Peyer's patch (tissue), 4 donors: ENCODE data around the gene POP4. TPM values are rescaled to one million over a fixed set of nuclear protein-coding genes. Genes with fewer than 3 reads are reported as not detected.
A peak's percentile ranks its signal among the peaks of the same experiment; 100 is the strongest.

Experiments used
- DNase-seq, 3 donors: peaks; one replicate each; pipeline ENCODE4 v3.0.0-alpha.2; 2017 to 2019
- H3K27ac ChIP-seq, 4 donors: fragments of 200-600 bp; sonication (generic); one replicate each; pipeline ENCODE4 v1.5.1; 2016 to 2019
- H3K27me3 ChIP-seq, 2 donors: fragments of 200-600 bp; sonication (generic); one replicate each; pipeline ENCODE4 v1.5.1; 2019
- H3K36me3 ChIP-seq, 3 donors: fragments of 200-600 bp; sonication (generic); one replicate each; pipeline ENCODE4 v1.5.1; 2016 to 2019
- H3K4me1 ChIP-seq, 4 donors: fragments of 200-600 bp; sonication (generic); one replicate each; pipeline ENCODE4 v1.5.1; 2016 to 2019
- H3K4me3 ChIP-seq, 4 donors: fragments of 200-600 bp; sonication (generic); 1 replicate in 3 of 4; 2 replicates in 1 of 4; pipeline ENCODE4 v1.5.1; 2016 to 2019; ENCODE audit warnings: mild to moderate bottlenecking in 1 of 4
- H3K9me3 ChIP-seq, 4 donors: fragments of 200-600 bp; sonication (generic); one replicate each; pipeline ENCODE4 v1.5.1; 2016 to 2019; ENCODE audit warnings: mild to moderate bottlenecking in 1 of 4
- CTCF ChIP-seq, 6 experiments: fragments of 450-650 bp in 4 of 6; fragments of 200-600 bp in 2 of 6; sonication (generic) in 1 of 6; IDR thresholded peaks; one replicate each; pipeline ENCODE4 v1.5.1; 2017 to 2019; ENCODE audit warnings: antibody characterized with exemption in 6 of 6, mild to moderate bottlenecking in 3 of 6, moderate library complexity in 1 of 6
- POLR2A ChIP-seq, 2 donors: fragments of 450-650 bp; IDR thresholded peaks; one replicate each; pipeline ENCODE4 v1.5.1; 2017; ENCODE audit warnings: antibody characterized with exemption in 2 of 2, mild to moderate bottlenecking in 2 of 2, moderate library complexity in 2 of 2
- total RNA-seq, 4 donors: library from RNA; depleted of rRNA; stranded (reverse); fragments of >200 nt; gene quantifications; one replicate each; pipeline ENCODE4 v1.1.0, GENCODE V29; 2016

The POP4 gene
- total RNA-seq, 4 donors from 2014 or later, result 43.7 to 50.9 (median 49.1) TPM

- peak in 1 of 2 donors; percentile 23 for TF ChIP-seq POLR2A (IDR thresholded peaks at IDR 0.05)
- no peak for TF ChIP-seq CTCF (IDR thresholded peaks at IDR 0.05)
- Histone ChIP-seq H3K4me1 (peaks cover 0 to 38% (median 23%) of the 10 kb centered on the region in 4 donors), H3K4me3 (peak overlapping the region; percentile 70 to 95 (median 80)), H3K27me3 (no peaks in the 10 kb centered on the region), H3K27ac (peak overlapping the region; percentile 76 to 92 (median 89)), H3K9me3 (no peaks in the 10 kb centered on the region), H3K36me3 (no peaks in the 10 kb centered on the region)
- DNase-seq, result peak in 1 of 3 donors; percentile 58
Measured at GRCh38 chr19:29665826-29666577, 59.9 kb downstream of the POP4 start.

Other genes starting within 250 kb of the POP4 start
- not detected for gene VSTM2B, start 80.3 kb upstream of the POP4 start, total RNA-seq
- gene PLEKHF1, start 59.2 kb downstream of the POP4 start, total RNA-seq, result 10 to 100 TPM in 1 of 4 donors, 1 to 10 TPM in 3; 8.2 to 16.5 (median 9.0) TPM
- gene C19orf12, start 109.0 kb downstream of the POP4 start, total RNA-seq, result 10 to 100 TPM; 18.2 to 49.1 (median 28.2) TPM
- 1 to 10 TPM; 1.8 to 5.9 (median 2.2) TPM for gene CCNE1, start 205.7 kb downstream of the POP4 start, total RNA-seq